Measurements from ENCODE around the gene METAP1. TPM values are rescaled to one million over a fixed set of nuclear protein-coding genes. Genes with fewer than 3 reads are reported as not detected.
"Not testable (repeated sequence)": the region's sequence is repeated elsewhere in the genome, so short reads cannot be mapped to it uniquely, and the experiment has no call there.

METAP1 gene
- total RNA-seq, 1 experiment from 2014 or later, result 60.8 TPM

DNA sequence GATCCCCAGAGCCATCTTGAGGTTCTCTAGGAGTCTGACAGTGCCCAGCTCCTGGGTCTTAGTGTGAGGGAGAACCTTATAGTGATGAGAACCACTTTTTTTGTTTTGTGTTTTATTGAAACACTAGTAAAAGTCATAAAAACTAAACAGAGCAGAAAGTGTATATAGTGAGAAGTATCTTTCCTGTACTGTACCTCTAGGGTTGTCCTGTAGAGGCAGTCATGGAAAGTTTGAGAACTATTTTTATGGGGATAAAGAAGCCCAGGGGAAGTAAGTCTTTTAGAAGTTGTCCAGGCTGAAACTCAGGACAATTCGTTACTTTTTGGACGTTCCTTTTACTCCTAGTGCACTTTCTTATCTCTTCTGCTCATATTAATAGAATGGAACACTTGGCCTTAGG lies 52.2 kb downstream of the METAP1 start:
- no peak for DNase-seq (ENCODE audit: extremely low read depth, low read depth)

DNA sequence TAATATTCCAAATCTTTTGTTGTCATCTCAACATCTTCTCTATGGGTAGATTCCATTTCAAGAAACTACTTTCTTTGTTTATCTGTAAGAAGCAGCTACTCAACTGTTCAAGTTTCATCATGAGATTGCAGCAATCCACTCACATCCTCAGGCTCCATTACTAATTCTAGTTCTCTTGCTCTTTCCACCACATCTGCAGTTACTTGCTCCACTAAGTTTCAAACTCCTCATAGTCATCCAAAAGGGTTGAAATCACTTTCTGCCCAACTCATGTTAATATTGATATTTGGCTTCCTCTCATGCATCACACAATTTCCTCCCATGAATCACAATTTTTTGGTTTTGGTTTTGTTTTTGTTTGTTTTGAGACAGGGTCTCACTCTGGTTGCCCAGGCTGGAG lies 57.4 kb downstream of the METAP1 start:
- no peak for DNase-seq (ENCODE audit: extremely low read depth, low read depth)

DNA sequence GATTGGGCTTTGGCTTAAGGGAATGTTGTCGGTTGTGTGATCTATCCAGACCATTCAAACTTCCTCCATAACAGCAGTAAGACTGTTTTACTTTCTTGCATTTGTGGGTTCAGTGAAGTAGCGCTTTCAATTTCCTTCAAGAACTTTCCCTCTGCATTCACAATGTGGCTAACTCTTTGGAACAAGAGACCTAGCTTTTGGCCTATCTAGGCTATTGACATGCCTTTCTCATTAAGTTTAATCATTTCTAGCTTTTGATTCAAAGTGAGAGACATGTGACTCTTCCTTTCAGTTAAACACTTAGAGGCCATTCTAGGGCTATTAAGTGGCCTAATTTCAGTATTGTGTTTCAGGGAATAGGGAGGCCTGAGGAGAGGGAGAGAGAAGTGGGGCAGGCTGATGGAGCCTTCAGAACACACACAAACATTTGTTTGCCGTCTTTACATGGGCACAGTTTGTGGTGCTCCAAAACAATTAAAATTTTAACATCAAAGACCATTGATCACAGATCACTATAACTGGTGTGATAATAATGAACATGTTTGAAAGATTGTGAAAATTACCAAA lies 59.0 kb downstream of the METAP1 start:
- DNase-seq (ENCODE audit: extremely low read depth, low read depth), result no peak

DNA sequence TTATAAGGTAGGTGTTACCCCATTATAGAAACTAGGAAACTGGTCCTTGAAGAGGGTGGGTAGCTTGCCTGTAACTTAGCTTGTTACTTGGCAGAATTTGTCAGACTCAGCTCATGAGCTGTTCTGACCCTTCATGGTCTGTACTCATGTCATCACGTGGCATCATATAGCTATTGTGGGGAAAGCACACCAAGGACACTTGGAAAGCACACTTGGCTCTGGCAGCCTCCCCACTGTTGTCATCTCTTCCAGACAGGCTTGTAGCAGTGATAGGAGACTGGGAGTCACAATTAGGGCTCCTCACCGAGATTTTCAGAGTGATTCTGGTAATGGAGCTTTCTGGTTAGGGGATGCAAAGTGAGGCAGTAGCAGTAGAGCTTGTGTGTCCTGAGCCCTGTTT lies 62.7 kb downstream of the METAP1 start:
- no peak for DNase-seq (ENCODE audit: extremely low read depth, low read depth)

DNA sequence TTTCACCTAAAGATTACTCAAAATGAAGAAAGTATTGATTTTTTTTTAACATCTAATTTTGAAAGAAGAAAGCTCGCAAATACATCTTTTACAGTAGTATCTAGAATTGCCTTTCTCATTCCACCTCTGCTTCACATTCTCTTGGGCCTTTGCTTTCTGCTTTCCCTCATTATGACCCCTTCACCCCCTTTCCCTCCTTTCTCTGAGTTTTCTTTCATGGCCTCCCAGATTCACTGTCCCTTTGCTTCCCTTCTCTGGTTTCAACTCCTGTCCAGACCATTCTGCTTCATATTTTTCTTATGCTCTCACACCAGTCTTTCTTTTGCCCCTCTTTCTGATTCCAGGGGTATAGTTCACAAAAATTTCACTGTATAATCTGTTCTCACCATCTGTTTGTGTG lies 64.0 kb downstream of the METAP1 start:
- DNase-seq (ENCODE audit: extremely low read depth, low read depth), result no peak

DNA sequence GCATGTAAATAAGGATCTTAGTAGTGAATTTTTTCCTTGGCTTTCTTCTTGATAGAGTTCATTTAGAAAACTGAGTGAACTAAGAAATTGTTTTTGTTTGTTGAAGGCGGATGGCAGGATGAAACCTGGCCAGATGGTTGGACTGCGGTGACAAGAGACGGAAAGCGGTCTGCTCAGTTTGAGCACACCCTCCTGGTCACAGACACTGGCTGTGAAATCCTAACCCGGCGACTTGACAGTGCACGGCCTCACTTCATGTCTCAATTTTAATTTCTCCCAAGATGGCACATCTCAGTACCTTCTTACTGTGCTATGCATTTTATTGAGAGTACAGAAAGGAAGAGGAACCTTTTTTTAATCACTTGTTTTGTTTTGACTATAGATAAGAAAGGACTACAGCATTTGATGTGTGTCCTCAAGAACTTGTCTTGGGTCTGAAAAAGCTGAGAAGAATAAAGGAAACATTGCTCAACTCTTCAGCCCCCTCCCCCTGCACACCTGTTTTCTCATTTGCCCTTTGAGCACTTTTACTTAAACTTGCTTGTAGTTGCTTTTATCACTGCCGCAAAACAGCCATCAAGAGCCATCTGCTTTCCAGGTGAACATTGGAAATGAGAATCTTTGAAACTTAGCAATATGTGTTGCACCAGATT lies 65.7 kb downstream of the METAP1 start:
- DNase-seq (ENCODE audit: extremely low read depth, low read depth), result no peak

DNA sequence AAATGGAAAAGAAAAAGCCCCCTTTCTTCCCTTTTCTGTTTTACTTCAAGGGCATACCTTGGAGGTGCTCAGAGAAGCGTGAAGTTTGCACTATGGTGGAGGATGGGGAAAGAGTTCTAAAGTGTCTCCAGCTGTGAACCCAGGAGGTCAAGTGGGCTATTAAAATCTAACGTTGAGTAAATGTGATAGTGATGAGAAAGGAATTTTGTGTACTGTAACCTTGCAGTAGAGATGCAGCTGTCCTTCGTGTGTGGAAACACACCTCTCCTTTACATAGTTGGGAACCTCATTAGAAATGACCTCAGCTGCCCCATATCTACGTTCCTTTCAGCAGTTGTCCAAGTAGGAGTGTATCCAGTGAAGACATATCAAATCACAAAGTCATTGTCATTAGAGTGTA lies 66.6 kb downstream of the METAP1 start:
- no peak for DNase-seq (ENCODE audit: extremely low read depth, low read depth)

DNA sequence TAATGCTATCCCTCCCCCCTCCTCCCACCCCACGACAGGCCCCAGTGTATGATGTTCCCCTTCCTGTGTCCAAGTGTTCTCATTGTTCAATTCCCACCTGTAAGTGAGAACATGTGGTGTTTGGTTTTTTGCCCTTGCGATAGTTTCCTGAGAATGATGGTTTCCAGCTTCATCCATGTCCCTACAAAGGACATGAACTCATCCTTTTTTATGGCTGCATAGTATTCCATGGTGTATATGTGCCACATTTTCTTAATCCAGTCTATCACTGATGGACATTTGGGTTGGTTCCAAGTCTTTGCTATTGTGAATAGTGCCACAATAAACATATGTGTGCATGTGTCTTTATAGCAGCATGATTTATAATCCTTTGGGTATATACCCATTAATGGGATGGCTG lies 70.0 kb downstream of the METAP1 start:
- DNase-seq (ENCODE audit: extremely low read depth, low read depth), result not testable (repeated sequence)

DNA sequence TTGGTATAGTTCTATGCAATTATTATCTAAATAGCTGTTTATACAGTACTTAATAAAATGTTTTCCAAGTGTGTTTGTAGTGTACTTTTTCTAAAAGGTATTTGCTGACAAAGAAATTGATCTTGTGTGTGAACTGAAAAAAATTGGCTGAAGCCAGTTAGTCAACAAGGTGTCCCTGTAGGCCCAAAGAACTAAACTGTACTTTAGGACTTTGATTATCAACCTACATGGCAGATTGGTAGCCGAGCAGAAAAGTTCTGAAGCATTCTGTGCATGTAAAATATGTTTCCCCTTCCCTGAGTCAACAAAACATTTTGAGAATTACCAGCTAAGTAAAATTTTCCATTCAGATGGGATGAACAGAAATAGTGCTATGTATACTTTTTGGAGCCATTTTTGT lies 72.1 kb downstream of the METAP1 start:
- no peak for DNase-seq (ENCODE audit: extremely low read depth, low read depth)

DNA sequence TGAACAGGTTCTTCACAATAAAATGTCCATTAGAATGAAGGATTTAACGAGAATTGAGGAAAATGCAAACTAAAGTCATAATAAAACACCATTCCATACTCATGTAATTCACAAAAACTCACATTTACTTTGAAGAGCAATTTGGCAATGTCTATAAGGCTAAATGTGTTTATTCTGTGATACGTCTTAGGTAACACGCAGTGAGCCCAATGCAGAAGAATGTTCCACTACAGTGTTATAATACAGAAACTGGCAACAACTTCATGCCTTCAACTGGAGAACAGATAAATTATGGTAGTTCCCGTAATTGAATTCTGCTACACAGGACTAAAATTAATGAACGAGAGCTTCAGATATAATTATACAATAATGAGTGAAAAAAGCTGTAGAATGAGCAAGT lies 75.6 kb downstream of the METAP1 start:
- DNase-seq (ENCODE audit: extremely low read depth, low read depth), result no peak

DNA sequence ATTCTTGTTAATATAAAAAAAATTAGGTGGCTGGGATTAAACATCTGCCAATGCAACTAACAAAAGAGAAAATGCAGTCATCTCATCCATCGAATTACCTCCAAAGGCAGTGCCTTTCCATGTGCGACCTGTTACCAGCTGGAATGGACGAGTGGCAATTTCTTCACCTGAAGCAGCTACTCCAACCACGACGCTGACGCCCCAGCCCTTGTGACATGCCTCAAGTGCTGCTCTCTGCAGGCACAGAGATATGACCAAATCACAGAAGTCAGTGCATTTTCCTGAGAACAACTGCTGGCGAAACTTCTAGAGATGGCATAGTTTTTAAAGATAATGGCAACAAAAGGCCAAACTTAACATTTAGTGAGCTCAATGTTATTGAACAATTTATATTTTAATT lies 79.3 kb downstream of the METAP1 start:
- DNase-seq (ENCODE audit: extremely low read depth, low read depth), result no peak

DNA sequence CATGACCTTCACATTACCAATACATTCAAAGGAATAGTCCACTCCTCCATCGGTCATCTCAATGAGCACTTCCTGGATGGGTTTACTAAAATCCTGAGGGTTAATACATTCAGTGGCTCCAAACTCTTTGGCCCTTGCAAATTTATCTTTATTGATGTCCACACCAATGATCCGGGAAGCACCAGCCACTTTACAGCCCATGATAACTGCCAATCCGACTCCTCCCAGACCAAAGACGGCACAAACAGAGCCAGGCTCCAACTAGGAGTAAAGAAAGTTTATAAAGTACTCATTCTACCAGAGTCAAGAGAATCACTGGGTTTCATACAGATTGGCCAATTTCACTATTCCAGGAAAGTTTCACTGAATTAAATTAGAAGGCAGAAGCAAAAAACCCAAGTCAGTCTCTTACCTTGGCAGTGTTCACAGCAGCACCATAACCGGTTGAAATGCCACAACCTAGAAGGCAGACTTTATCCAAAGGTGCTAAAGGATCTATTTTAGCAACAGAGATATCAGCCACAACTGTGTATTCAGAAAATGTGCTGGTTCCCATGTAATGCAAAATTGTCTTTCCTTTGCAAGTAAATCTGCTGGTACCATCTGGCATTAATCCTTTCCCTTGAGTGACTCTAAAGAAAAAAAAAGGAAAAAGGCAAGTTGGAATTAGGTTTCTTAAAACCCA lies 80.9 kb downstream of the METAP1 start:
- no peak for DNase-seq (ENCODE audit: extremely low read depth, low read depth)

DNA sequence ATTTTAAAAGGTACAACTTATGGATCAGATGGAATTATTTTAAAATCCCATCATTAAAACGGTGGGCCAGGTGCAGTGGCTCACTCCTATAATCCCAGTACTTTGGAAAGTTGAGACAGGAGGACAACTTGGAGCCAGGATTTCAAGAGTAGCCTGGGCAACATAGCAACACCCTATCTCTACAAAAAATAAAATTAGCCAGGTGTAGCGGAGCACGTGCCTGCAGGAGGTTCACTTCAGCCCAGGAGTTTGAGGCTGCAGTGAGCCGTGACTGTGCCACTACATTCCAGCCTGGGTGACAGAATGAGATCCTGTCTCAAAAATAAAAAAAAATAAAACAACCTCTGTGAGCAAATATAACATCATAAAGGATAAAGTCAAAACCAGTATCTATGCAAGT lies 81.7 kb downstream of the METAP1 start:
- no peak for DNase-seq (ENCODE audit: extremely low read depth, low read depth)

DNA sequence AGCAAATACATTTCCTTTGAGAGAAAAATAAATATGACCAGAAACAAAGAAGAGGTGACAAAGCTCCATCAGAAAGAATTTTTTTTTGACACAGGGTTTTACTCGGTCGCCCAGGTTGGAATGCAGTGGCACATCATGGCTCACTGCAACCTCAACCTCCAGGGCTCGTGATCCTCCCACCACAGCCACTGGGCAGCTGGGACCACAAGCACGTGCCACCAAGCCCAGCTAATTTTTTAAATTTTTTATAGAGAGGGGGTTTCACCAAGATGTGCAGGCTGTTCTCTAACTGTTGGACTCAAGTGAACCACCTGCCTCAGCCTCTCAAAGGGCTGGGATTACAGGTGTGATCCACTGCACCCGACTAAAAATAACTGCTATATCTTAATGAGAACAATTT lies 82.8 kb downstream of the METAP1 start:
- no peak for DNase-seq (ENCODE audit: extremely low read depth, low read depth)

DNA sequence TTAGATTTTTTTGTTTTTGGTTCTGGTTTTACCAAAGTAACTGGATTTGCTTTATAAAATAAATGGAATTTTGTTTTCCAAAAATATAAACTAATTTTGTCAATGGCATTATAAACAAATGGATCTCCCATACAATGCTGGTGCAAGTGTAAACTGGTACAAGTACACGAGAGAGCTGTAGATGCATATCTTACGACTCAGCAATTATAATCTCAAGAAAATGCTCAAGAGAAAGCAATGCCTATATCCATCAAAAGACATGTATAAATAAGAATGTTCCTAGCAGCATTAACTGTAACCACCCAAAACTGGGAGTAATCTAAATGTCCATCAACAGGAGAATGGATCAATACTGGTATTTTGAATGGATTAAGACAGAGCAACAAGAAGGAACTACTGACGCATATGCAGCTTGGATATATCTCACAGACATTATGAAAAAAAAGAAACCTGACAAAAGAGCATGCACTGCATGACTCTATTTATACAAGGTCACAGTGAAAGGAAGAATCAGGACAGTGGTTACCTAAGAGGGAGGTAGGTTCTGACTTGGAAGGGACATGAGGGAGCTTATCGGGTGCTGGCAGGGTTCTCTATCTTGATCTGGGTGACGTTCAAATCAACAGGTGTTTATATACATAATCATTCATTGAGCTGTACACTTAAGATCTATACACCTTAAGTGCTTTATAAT lies 83.6 kb downstream of the METAP1 start:
- no peak for DNase-seq (ENCODE audit: extremely low read depth, low read depth)

DNA sequence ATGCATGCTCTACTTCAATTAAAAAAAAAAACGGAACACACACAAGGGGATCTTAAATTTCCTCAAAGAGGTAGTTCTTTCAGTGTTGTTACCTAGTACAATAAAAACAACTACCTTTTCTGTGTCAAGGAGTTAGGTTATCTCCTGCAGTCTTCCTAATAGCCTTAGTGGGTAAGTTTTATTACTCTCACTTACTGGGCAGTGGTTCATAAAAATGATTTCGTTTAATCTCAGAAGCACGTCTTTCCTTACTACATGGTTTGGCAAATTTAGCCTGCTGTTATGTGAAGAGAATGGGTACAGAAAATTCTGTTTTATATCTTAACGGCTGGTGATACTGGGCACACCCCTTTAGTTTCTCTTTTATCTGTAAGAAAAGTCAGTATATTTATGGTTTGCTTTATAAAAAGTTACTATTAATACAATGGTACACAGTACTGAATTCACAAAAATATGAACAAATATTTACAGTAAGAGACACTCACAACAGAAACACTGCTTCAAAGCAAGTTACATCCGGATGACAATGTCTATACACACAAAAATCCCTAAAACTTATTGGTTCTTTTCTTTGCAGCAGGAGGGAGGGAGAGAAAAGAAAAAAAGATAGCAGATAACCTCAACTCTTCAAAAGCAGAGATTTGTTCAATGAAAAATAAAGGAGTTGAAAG lies 84.2 kb downstream of the METAP1 start:
- no peak for DNase-seq (ENCODE audit: extremely low read depth, low read depth)

DNA sequence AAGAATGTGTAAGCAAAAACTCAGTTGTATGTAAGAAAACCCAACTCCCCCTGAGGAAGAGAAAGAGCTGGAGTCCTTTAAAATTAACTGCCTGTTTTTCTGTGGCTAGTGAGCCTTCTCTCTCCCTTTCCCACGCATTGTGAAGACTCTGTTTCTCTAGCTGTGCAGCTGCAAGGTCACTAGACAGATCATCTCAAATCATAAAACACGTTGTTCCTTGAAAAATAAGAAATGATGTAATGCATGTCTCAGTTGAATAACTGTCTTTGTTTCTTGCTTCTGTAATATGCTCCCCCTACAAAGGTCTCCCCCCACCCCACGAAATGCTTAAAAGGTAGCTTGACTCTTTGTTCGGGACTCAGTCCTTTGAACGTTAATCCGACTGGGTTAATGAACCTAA lies 85.3 kb downstream of the METAP1 start:
- not testable (repeated sequence) for DNase-seq (ENCODE audit: extremely low read depth, low read depth)

DNA sequence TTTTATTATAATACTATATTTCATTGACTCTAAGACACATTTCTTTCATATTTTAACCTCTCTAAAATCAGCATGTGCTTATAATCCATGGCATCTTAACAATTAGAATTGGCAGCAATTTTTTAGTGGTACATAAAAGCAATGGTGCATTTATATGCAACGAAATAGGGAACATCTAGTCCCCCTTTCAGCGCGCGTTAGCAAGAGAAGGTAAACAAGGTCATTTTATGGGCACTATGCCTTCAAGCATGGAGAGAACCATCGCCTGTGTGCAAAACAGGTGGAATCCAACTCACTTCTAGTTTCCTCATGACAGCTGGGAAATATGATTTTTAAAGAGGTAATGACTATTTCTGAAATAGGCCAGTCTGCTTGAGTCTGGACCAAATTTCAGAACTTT lies 86.7 kb downstream of the METAP1 start:
- DNase-seq (ENCODE audit: extremely low read depth, low read depth), result no peak

DNA sequence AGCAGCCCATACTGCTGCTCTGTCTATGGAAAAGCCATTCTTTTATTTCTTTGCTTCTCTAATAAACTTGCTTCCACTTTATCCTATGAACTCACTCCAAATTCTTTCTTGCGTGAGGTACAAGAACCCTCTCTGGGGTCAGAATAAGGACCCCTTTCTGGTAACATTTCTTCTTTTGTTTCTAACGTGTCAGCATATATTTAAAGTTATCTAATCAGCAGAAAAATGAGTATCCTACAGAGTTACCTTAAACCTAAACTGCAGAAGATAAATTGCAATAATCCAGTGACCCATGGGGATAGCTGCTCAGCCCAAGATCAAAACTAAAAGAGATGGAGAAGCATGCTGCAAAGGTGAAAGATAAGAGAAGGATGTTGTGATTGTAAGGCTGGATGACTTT lies 89.1 kb downstream of the METAP1 start:
- DNase-seq (ENCODE audit: extremely low read depth, low read depth), result no peak

DNA sequence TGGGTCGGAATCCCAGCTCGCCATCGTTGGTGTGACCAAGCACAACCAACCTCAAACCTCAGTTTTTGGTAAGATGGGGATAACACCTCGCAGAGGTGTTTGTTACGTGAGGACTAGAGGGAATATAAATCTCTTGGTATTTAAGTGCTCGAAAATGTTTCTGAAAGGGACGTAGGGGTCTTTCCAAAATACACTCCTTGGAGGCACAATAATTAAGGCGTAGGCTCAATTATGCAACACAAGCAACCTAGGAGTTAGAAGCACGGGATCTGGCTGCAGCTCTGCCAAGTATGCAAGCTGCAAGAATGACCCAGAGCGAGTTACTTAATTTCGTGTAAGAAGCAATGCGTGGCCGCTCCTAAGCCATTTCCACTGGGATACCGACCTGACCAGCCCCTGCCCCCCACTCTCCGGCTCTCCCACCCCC lies 92.5 kb downstream of the METAP1 start:
- DNase-seq (ENCODE audit: extremely low read depth, low read depth), result peak; percentile 40
